ENCODE data around the gene HOXB1.

Gene HOXB1

DNA sequence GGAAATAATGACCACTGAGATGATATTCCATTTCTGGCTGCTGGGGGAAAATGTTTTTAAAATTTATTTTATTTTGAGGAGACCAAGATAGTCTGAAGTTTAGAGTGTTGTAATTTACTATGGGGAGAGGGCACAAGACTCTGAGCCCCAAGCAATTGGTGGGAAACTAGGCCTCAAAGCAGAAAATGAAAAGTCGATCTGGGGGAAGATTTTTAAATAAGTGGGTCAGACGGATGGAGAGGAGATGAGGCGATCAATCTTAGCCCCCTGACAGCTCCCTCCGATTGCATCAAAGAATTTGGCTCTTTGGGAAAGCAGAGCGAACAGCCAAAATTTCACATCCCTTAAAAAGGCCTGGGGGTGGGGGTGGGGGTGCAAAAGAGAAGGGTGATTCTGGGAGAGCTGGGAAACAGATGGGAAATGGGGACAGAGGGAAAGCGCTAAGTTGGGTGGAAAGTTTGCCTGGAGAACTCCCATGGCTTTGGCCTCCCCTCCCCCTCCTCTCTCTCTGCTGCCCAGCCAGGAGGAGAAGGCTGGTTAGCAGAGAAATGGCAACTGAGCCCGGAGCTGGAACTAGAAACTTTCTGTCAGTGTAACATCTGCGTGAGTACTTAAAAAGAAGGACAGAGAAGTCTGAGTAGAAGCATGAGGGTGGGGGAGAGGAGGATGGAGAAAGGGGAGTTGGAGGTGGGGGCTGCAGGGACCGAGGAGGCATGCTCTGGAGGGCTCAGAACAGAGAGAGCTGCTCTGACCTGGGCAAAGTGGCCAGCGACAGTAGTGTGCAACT lies 15.5 kb upstream of the HOXB1 start:
- TF ChIP-seq, protein P1, sequence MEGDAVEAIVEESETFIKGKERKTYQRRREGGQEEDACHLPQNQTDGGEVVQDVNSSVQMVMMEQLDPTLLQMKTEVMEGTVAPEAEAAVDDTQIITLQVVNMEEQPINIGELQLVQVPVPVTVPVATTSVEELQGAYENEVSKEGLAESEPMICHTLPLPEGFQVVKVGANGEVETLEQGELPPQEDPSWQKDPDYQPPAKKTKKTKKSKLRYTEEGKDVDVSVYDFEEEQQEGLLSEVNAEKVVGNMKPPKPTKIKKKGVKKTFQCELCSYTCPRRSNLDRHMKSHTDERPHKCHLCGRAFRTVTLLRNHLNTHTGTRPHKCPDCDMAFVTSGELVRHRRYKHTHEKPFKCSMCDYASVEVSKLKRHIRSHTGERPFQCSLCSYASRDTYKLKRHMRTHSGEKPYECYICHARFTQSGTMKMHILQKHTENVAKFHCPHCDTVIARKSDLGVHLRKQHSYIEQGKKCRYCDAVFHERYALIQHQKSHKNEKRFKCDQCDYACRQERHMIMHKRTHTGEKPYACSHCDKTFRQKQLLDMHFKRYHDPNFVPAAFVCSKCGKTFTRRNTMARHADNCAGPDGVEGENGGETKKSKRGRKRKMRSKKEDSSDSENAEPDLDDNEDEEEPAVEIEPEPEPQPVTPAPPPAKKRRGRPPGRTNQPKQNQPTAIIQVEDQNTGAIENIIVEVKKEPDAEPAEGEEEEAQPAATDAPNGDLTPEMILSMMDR (IDR thresholded peaks at IDR 0.05): no peak
- Histone ChIP-seq H3K4me3 (ENCODE audit: low read depth in 1 of 2, low read length in 1 of 2) (no peak overlapping the region), H3K4me1 (ENCODE audit: control insufficient read depth in 1 of 2, insufficient read depth in 1 of 2, low read depth in 1 of 2, low read length in 1 of 2) (peaks cover 0 to 13% of the 10 kb centered on the region in 2 experiments), H3K27me3 (peaks cover 92% of the 10 kb centered on the region), H3K27ac (no peak overlapping the region), H3K9me3 (no peaks in the 10 kb centered on the region), H3K36me3 (no peaks in the 10 kb centered on the region)

DNA sequence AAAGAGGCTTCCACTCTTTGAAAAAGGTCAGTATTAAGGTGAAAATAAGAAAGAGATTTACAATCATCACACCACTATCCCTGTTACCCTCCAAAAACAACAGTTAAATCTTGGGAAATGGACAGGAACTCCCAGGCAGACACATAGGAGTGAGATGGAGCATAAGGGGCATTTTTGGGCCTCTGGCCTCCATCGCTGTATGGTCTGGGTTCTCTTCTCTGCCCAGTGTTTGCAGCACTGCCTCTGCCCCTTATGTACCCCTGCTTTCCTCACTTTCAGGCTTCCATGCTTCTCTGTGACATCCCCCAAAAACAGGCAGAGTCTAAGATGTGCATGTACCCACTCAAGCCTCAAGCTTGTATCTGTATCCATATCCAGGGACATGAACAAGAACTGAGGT lies 14.7 kb upstream of the HOXB1 start:
- H3K27ac ChIP-seq: no peak overlapping the region
- H3K36me3 ChIP-seq: no peaks in the 10 kb centered on the region
- TF ChIP-seq, protein P1 (IDR thresholded peaks at IDR 0.05): no peak

DNA sequence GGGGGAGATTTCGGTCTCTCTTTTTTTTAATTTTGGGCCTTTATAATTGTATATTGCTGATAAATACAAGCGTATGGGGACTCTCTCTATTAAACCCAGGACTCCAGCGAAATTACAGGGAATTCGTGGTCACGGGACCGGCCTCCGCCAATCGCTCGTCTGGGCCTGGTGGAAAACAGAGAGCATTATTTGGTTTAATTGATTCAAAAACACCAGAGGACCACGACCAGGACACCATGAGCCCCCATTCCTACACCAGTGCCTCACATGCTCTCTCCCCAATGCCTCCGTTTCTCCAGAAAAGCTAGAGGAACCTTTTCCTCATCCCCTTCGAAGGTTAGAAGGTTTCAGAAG lies 14.2 kb upstream of the HOXB1 start, which contains the start of gene HOXB2:
Gene HOXB2, minus strand, starts transcription at position 88 of the 354 bp plus-strand sequence. CDS start 198 bp downstream, outside the sequence.
- TF ChIP-seq, protein P1 (IDR thresholded peaks at IDR 0.05): no peak

More for the DNA sequence above, 14.7 kb upstream of the HOXB1 start:
- Histone ChIP-seq H3K27me3 (peaks cover 100% of the 10 kb centered on the region), H3K9me3 (no peaks in the 10 kb centered on the region), H3K4me3 (ENCODE audit: low read depth in 1 of 2, low read length in 1 of 2) (no peak overlapping the region), H3K4me1 (ENCODE audit: control insufficient read depth in 1 of 2, insufficient read depth in 1 of 2, low read depth in 1 of 2, low read length in 1 of 2) (peaks cover 0 to 15% of the 10 kb centered on the region in 2 experiments)

DNA sequence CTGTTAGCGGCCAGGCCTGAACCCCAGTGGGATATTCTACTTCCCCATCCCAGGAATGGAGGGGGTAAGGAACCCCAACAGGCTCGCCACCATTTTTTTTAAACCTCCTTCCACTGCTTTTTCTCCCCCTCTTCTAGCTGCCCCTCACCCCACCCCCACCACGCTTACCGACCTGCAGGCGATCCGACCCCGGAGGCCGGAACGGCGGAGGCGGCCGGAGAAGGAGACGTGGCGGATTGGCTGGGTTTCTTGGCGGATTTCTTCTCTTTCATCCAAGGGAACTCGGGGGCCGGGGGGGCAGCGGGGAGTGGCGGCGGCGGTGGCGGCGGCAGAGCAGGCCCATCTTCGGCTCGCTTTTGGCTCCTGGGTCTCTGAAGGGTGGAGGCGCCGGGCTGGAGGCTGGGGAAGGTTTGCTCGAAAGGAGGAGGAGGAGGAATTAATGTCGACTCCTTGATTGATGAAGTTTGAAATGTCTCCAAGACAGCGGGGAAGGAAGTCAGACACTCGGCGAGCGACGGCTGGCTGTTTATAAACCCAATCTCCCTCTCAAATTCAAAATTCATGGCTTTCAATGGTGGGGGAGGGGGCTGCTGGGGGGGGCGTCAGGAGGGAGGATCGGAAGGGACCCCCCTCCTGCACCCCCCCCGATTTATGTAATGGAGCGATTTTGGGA lies 13.7 kb upstream of the HOXB1 start:
- H3K36me3 ChIP-seq: no peaks in the 10 kb centered on the region
- no peaks in the 10 kb centered on the region for H3K9me3 ChIP-seq
- peaks cover 100% of the 10 kb centered on the region for H3K27me3 ChIP-seq
- no peak overlapping the region for H3K4me3 ChIP-seq (ENCODE audit: low read depth in 1 of 2, low read length in 1 of 2)
- no peak overlapping the region for H3K27ac ChIP-seq
- H3K4me1 ChIP-seq (ENCODE audit: control insufficient read depth in 1 of 2, insufficient read depth in 1 of 2, low read depth in 1 of 2, low read length in 1 of 2): peaks cover 0 to 15% of the 10 kb centered on the region in 2 experiments
- TF ChIP-seq, protein P1 (IDR thresholded peaks at IDR 0.05): no peak

More for the DNA sequence above, 14.2 kb upstream of the HOXB1 start, which contains the start of gene HOXB2:
- Histone ChIP-seq H3K27ac (no peak within 1 kb of the TSS), H3K27me3 (peaks cover 100% of the 10 kb centered on the region), H3K4me1 (ENCODE audit: control insufficient read depth in 1 of 2, insufficient read depth in 1 of 2, low read depth in 1 of 2, low read length in 1 of 2) (peaks cover 0 to 15% of the 10 kb centered on the region in 2 experiments), H3K9me3 (no peaks in the 10 kb centered on the region), H3K4me3 (ENCODE audit: low read depth in 1 of 2, low read length in 1 of 2) (no peak within 1 kb of the TSS), H3K36me3 (no peaks in the 10 kb centered on the region)

DNA sequence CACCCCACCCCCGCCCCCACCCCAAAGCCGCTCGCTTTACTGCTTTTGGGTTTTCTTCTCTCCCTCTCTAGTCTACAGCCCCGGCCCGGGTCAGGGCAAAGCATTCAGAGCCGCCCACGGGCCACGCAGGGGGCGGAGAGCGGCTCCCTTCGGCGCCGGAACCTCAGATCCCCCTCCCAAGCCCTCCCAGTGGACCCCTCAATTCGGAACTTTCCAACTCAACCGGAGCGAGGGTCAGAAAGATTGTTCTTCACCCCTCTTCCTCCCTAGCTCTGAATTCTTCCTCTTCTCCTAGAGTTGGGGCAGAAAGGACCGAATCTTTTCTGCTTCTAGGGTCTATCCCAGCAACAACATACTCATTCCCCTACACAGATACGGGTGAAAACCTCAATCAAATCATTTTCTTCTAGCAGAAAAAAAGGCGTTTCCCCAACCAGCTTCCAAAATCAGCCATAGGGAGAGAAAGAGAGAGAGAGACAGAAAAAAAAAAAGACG lies 13.1 kb upstream of the HOXB1 start:
- Histone ChIP-seq H3K27me3 (peaks cover 100% of the 10 kb centered on the region), H3K4me1 (ENCODE audit: control insufficient read depth in 1 of 2, insufficient read depth in 1 of 2, low read depth in 1 of 2, low read length in 1 of 2) (peaks cover 0 to 15% of the 10 kb centered on the region in 2 experiments)

More for the DNA sequence above, 13.1 kb upstream of the HOXB1 start:
- no peak overlapping the region for H3K27ac ChIP-seq
- no peak overlapping the region for H3K4me3 ChIP-seq (ENCODE audit: low read depth in 1 of 2, low read length in 1 of 2)
- H3K9me3 ChIP-seq: no peaks in the 10 kb centered on the region
- TF ChIP-seq, protein P1 (IDR thresholded peaks at IDR 0.05): no peak
- no peaks in the 10 kb centered on the region for H3K36me3 ChIP-seq
